ENCODE measurements around the gene NFX1. TPM values are rescaled to one million over a fixed set of nuclear protein-coding genes. Genes with fewer than 3 reads are reported as not detected.

Gene NFX1
- polyA plus RNA-seq, 1 donor (not counting 4 experiments of a cell fraction or from before 2014, with no cell fraction given) = 28.1 TPM

- Histone ChIP-seq H3K9me3 (ENCODE audit: control insufficient read depth, low read depth, low read length) (no peaks in the 10 kb centered on the region), H3K27ac (ENCODE audit: control insufficient read depth, insufficient read depth, low read length) (no peak overlapping the region), H4K20me1 (ENCODE audit: control insufficient read depth, extremely low read depth, insufficient read depth, low read length) (no peaks in the 10 kb centered on the region), H3K4me2 (ENCODE audit: control insufficient read depth, extremely low read depth, insufficient read depth, low read depth, low read length) (no peak overlapping the region), H3K36me3 (ENCODE audit: control insufficient read depth in 2 of 2, extremely low read depth in 1 of 2, insufficient read depth in 2 of 2, low read length in 2 of 2) (no peaks in the 10 kb centered on the region), H3K4me1 (ENCODE audit: control insufficient read depth, extremely low read depth, insufficient read depth, low read length) (no peaks in the 10 kb centered on the region), H3K9ac (ENCODE audit: control insufficient read depth, extremely low read depth, insufficient read depth, low read length) (no peak overlapping the region), H3K79me2 (ENCODE audit: control insufficient read depth, insufficient read depth, low read length) (no peaks in the 10 kb centered on the region), H2AFZ (ENCODE audit: control insufficient read depth, low read length) (no peak overlapping the region), H3K9me1 (ENCODE audit: control insufficient read depth, extremely low read depth, insufficient read depth, low read length) (no peaks in the 10 kb centered on the region), H3K27me3 (ENCODE audit: control insufficient read depth, extremely low read depth, insufficient read depth, low read length) (no peaks in the 10 kb centered on the region), H3K4me3 (ENCODE audit: control insufficient read depth in 2 of 3, extremely low read depth in 1 of 3, insufficient read depth in 2 of 3, low read depth in 1 of 3, low read length in 3 of 3) (no peak overlapping the region)
- DNase-seq (ENCODE audit: low read depth, low spot score) (no peak), FAIRE-seq (no peak)
- dilution Hi-C loops (cut with MboI; ENCODE audit: extremely low pct_ligation_motif_present, low sequenced_read_pairs) = no loop called here
- TF ChIP-seq CTCF (optimal IDR thresholded peaks at IDR 0.05 in 1 of 3, IDR thresholded peaks at IDR 0.05 in 1 of 3, conservative IDR thresholded peaks at IDR 0.05 in 1 of 3; ENCODE audit: extremely low read depth in 1 of 3, insufficient read depth in 2 of 3, low read length in 3 of 3) = no peak
- no peak for TF ChIP-seq EZH2 (IDR thresholded peaks at IDR 0.05; ENCODE audit: low read length)
Observed at GRCh38 chr9:33242609-33243134, 47.6 kb upstream of the NFX1 start.

DNA sequence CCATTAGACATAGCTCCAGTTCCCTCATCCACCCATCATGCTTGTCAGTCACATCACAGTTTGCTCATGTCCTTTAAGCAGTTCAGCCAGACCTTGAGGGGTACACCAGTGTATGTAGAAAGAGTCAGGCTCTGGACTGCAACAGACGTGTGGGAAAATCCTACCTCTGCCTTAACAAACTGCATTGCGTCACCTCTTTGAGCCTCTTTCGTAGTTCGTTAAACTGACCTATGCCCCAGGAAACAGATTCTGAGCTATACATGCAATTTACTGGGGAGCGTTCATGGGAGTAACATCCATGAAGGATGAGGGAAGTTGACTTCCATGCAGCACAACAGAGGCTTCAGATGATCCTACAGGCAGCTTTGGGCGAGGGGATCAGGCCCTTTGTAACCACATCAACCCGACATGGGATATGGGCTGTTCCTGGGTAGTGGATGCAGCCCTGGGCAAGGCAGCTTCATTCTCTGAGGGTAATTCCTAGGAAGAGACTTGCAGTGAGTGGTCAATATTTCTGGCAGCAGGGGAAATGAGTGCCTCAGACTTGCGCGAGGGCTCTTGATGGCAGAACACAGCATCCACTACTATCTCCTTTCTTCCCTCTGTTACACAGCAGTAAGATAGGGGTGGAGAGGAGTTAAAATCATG, 46.1 kb upstream of the NFX1 start:
- Histone ChIP-seq H3K79me2 (ENCODE audit: control insufficient read depth, insufficient read depth, low read length) (no peaks in the 10 kb centered on the region), H3K9ac (ENCODE audit: control insufficient read depth, extremely low read depth, insufficient read depth, low read length) (no peak overlapping the region), H3K9me3 (ENCODE audit: control insufficient read depth, low read depth, low read length) (no peaks in the 10 kb centered on the region), H3K4me3 (ENCODE audit: control insufficient read depth in 2 of 3, extremely low read depth in 1 of 3, insufficient read depth in 2 of 3, low read depth in 1 of 3, low read length in 3 of 3) (no peak overlapping the region), H3K36me3 (ENCODE audit: control insufficient read depth in 2 of 2, extremely low read depth in 1 of 2, insufficient read depth in 2 of 2, low read length in 2 of 2) (peaks cover under 1 to 2% of the 10 kb centered on the region in 2 experiments), H4K20me1 (ENCODE audit: control insufficient read depth, extremely low read depth, insufficient read depth, low read length) (no peaks in the 10 kb centered on the region), H3K27ac (ENCODE audit: control insufficient read depth, insufficient read depth, low read length) (no peak overlapping the region), H3K27me3 (ENCODE audit: control insufficient read depth, extremely low read depth, insufficient read depth, low read length) (no peaks in the 10 kb centered on the region), H2AFZ (ENCODE audit: control insufficient read depth, low read length) (no peak overlapping the region), H3K4me1 (ENCODE audit: control insufficient read depth, extremely low read depth, insufficient read depth, low read length) (no peaks in the 10 kb centered on the region), H3K4me2 (ENCODE audit: control insufficient read depth, extremely low read depth, insufficient read depth, low read depth, low read length) (no peak overlapping the region), H3K9me1 (ENCODE audit: control insufficient read depth, extremely low read depth, insufficient read depth, low read length) (no peaks in the 10 kb centered on the region)
- dilution Hi-C loops (cut with MboI; ENCODE audit: extremely low pct_ligation_motif_present, low sequenced_read_pairs) = no loop called here
- no peak for TF ChIP-seq EZH2 (IDR thresholded peaks at IDR 0.05; ENCODE audit: low read length)
- no peak for TF ChIP-seq CTCF (optimal IDR thresholded peaks at IDR 0.05 in 1 of 3, IDR thresholded peaks at IDR 0.05 in 1 of 3, conservative IDR thresholded peaks at IDR 0.05 in 1 of 3; ENCODE audit: extremely low read depth in 1 of 3, insufficient read depth in 2 of 3, low read length in 3 of 3)
- FAIRE-seq (no peak), DNase-seq (ENCODE audit: low read depth, low spot score) (no peak)

All from keratinocyte (primary cell).